Keratinocyte (primary cell): Measurements from ENCODE around the gene HOMEZ.

Experiments
- EZH2 ChIP-seq: IDR thresholded peaks from one replicate; pipeline ENCODE4 v1.6.1; 2012; ENCODE audit warnings: inconsistent platforms, mild to moderate bottlenecking, low read length, moderate library complexity
- TF ChIP-seq, protein P1 (sequence below), 3 experiments: IDR thresholded peaks in 1 of 3; conservative IDR thresholded peaks in 1 of 3; optimal IDR thresholded peaks in 1 of 3; 2 replicates in 2 of 3; 3 replicates in 1 of 3; pipeline versions ENCODE3 to v1.5.1; 2011; ENCODE audit warnings: low read length in 3 of 3, mild to moderate bottlenecking in 3 of 3, moderate library complexity in 2 of 3, control low read depth in 1 of 3, inconsistent platforms in 1 of 3; ENCODE audit not compliant: insufficient read depth in 2 of 3; ENCODE audit errors: extremely low read depth in 1 of 3

GRCh38 chr14:23322568-23323517, 36.9 kb upstream of the HOMEZ start:
- TF ChIP-seq, protein P1, sequence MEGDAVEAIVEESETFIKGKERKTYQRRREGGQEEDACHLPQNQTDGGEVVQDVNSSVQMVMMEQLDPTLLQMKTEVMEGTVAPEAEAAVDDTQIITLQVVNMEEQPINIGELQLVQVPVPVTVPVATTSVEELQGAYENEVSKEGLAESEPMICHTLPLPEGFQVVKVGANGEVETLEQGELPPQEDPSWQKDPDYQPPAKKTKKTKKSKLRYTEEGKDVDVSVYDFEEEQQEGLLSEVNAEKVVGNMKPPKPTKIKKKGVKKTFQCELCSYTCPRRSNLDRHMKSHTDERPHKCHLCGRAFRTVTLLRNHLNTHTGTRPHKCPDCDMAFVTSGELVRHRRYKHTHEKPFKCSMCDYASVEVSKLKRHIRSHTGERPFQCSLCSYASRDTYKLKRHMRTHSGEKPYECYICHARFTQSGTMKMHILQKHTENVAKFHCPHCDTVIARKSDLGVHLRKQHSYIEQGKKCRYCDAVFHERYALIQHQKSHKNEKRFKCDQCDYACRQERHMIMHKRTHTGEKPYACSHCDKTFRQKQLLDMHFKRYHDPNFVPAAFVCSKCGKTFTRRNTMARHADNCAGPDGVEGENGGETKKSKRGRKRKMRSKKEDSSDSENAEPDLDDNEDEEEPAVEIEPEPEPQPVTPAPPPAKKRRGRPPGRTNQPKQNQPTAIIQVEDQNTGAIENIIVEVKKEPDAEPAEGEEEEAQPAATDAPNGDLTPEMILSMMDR (optimal IDR thresholded peaks at IDR 0.05 in 1 of 3, IDR thresholded peaks at IDR 0.05 in 1 of 3, conservative IDR thresholded peaks at IDR 0.05 in 1 of 3; ENCODE audit: extremely low read depth in 1 of 3, insufficient read depth in 2 of 3, low read length in 3 of 3): no peak
- no peak for TF ChIP-seq EZH2
